Fibroblast of lung (primary cell): ENCODE data around the gene ZBTB17. TPM values are rescaled to one million over a fixed set of nuclear protein-coding genes. Genes with fewer than 3 reads are reported as not detected.

Source experiments
- DNase-seq, 2 donors: peaks; one replicate each; pipeline versions ENCODE4 v3.0.0 to v3.0.0-alpha.2; 2010; ENCODE audit warnings: low read depth in 2 of 2
- H2AFZ ChIP-seq: 2 replicates; pipeline ENCODE4 v1.5.1; 2012; ENCODE audit warnings: low read length, control low read depth, inconsistent platforms
- H3K27ac ChIP-seq: 2 replicates; pipeline ENCODE4 v1.5.1; 2011; ENCODE audit warnings: low read length, control low read depth; ENCODE audit not compliant: insufficient read depth
- H3K27me3 ChIP-seq: 2 replicates; pipeline ENCODE4 v1.5.1; 2011; ENCODE audit warnings: mild to moderate bottlenecking, low read length; ENCODE audit not compliant: control insufficient read depth, insufficient read depth
- H3K36me3 ChIP-seq: 2 replicates; pipeline ENCODE4 v1.5.1; 2011; ENCODE audit warnings: low read length; ENCODE audit not compliant: control insufficient read depth, insufficient read depth
- H3K4me1 ChIP-seq: 2 replicates; pipeline ENCODE4 v1.5.1; 2011; ENCODE audit warnings: low read length; ENCODE audit not compliant: control insufficient read depth, insufficient read depth; ENCODE audit errors: extremely low read depth
- H3K4me2 ChIP-seq: 2 replicates; pipeline ENCODE4 v1.5.1; 2011; ENCODE audit warnings: low read length, control low read depth; ENCODE audit not compliant: insufficient read depth; ENCODE audit errors: extremely low read depth
- H3K4me3 ChIP-seq, 4 experiments: fragments of 200-600 bp in 1 of 4; sonication (generic) in 1 of 4; replicated peaks in 1 of 4; 2 replicates each; pipeline ENCODE4 v1.5.1; 2011 to 2016; ENCODE audit warnings: low read length in 4 of 4, low read depth in 3 of 4, mild to moderate bottlenecking in 3 of 4, control low read depth in 2 of 4, inconsistent platforms in 1 of 4, mixed read lengths in 1 of 4; ENCODE audit not compliant: insufficient read depth in 1 of 4; ENCODE audit errors: control extremely low read depth in 1 of 4
- H3K79me2 ChIP-seq: 2 replicates; pipeline ENCODE4 v1.5.1; 2012; ENCODE audit warnings: mild to moderate bottlenecking, low read length, inconsistent platforms; ENCODE audit not compliant: control insufficient read depth, insufficient read depth
- H3K9ac ChIP-seq: 2 replicates; pipeline ENCODE4 v1.5.1; 2011; ENCODE audit warnings: mild to moderate bottlenecking, low read length, control low read depth; ENCODE audit not compliant: insufficient read depth
- H3K9me3 ChIP-seq: 2 replicates; pipeline ENCODE4 v1.5.1; 2012; ENCODE audit warnings: low read depth, low read length; ENCODE audit not compliant: control insufficient read depth, insufficient read depth
- H4K20me1 ChIP-seq: 2 replicates; pipeline ENCODE4 v1.5.1; 2011; ENCODE audit warnings: low read length; ENCODE audit not compliant: control insufficient read depth, insufficient read depth; ENCODE audit errors: extremely low read depth
- EZH2 ChIP-seq: IDR thresholded peaks from 2 replicates; pipeline ENCODE4 v1.5.1; 2012; ENCODE audit warnings: low read length, control low read depth, mild to moderate bottlenecking; ENCODE audit errors: missing control alignments
- polyA plus RNA-seq, 2 donors: library from polyadenylated mRNA; depleted of rRNA in 1 of 2; stranded (reverse) in 1 of 2; unstranded in 1 of 2; fragments of >200 nt; gene quantifications; 2 replicates each; pipeline ENCODE4 v1.2.1, GENCODE V29; 2011 to 2012; ENCODE audit warnings: missing spikeins in 1 of 2
- total RNA-seq: library from RNA; depleted of rRNA; stranded (reverse); fragments of >200 nt; gene quantifications from 2 replicates; pipeline ENCODE4 v1.2.1, GENCODE V29; 2014
- TF ChIP-seq, protein P1 (sequence below), 2 donors: IDR thresholded peaks in 1 of 2; conservative IDR thresholded peaks in 1 of 2; 1 replicate in 1 of 2; 2 replicates in 1 of 2; pipeline ENCODE4 v1.5.1; 2011 to 2012; ENCODE audit warnings: low read length in 2 of 2, control low read depth in 1 of 2, inconsistent platforms in 1 of 2, low read depth in 1 of 2, mild to moderate bottlenecking in 1 of 2

ZBTB17 gene
- total and polyA plus RNA-seq, 2 donors (not counting 1 experiment from before 2014, with no cell fraction given): 12.6 to 54.3 TPM

GRCh38 chr1:16010837-16011236 lies 34.9 kb upstream of the ZBTB17 start:
- H3K36me3 ChIP-seq: no peaks in the 10 kb centered on the region
- no peak overlapping the region for H2AFZ ChIP-seq
- H3K4me1 ChIP-seq: peaks cover 3% of the 10 kb centered on the region
- H3K27me3 ChIP-seq: no peaks in the 10 kb centered on the region
- no peaks in the 10 kb centered on the region for H3K9me3 ChIP-seq
- H3K79me2 ChIP-seq: no peaks in the 10 kb centered on the region
- no peak overlapping the region for H3K4me3 ChIP-seq
- H3K9ac ChIP-seq: no peak overlapping the region
- no peak overlapping the region for H3K27ac ChIP-seq
- H3K4me2 ChIP-seq: no peak overlapping the region
- TF ChIP-seq, protein P1, sequence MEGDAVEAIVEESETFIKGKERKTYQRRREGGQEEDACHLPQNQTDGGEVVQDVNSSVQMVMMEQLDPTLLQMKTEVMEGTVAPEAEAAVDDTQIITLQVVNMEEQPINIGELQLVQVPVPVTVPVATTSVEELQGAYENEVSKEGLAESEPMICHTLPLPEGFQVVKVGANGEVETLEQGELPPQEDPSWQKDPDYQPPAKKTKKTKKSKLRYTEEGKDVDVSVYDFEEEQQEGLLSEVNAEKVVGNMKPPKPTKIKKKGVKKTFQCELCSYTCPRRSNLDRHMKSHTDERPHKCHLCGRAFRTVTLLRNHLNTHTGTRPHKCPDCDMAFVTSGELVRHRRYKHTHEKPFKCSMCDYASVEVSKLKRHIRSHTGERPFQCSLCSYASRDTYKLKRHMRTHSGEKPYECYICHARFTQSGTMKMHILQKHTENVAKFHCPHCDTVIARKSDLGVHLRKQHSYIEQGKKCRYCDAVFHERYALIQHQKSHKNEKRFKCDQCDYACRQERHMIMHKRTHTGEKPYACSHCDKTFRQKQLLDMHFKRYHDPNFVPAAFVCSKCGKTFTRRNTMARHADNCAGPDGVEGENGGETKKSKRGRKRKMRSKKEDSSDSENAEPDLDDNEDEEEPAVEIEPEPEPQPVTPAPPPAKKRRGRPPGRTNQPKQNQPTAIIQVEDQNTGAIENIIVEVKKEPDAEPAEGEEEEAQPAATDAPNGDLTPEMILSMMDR (conservative IDR thresholded peaks at IDR 0.05 in 1 of 2, IDR thresholded peaks at IDR 0.05 in 1 of 2; ENCODE audit: low read depth in 1 of 2, low read length in 2 of 2): no peak
- TF ChIP-seq EZH2: no peak
- no peak for DNase-seq
- no peaks in the 10 kb centered on the region for H4K20me1 ChIP-seq

DNA sequence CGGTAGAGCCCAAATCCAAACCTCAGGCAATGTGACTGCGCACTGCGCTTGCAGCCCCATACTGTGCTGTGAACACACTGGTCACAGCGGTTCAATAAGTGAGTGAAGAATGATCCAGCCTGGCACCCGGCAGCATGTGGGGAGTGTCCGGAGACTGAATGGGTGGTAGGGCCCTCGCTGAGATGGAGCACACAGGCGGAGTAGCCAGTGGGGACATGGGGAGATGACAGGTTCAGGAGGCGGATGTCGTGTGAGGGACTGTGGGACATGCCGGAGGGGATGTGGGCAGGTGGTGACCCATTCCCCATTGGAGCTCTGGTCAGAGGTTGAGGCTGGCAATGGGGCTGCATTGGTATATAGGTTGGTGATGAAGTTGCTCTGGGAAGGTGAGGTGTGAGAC lies 33.8 kb upstream of the ZBTB17 start:
- no peaks in the 10 kb centered on the region for H3K27me3 ChIP-seq
- H3K9ac ChIP-seq: no peak overlapping the region
- H3K36me3 ChIP-seq: no peaks in the 10 kb centered on the region
- no peak overlapping the region for H2AFZ ChIP-seq
- peaks cover 3% of the 10 kb centered on the region for H3K4me1 ChIP-seq
- no peaks in the 10 kb centered on the region for H4K20me1 ChIP-seq
- H3K4me3 ChIP-seq: no peak overlapping the region
- H3K27ac ChIP-seq: no peak overlapping the region
- H3K79me2 ChIP-seq: no peaks in the 10 kb centered on the region
- TF ChIP-seq, protein P1 (conservative IDR thresholded peaks at IDR 0.05 in 1 of 2, IDR thresholded peaks at IDR 0.05 in 1 of 2; ENCODE audit: low read depth in 1 of 2, low read length in 2 of 2): no peak
- TF ChIP-seq EZH2: no peak
- no peak for DNase-seq
- no peaks in the 10 kb centered on the region for H3K9me3 ChIP-seq
- H3K4me2 ChIP-seq: no peak overlapping the region

DNA sequence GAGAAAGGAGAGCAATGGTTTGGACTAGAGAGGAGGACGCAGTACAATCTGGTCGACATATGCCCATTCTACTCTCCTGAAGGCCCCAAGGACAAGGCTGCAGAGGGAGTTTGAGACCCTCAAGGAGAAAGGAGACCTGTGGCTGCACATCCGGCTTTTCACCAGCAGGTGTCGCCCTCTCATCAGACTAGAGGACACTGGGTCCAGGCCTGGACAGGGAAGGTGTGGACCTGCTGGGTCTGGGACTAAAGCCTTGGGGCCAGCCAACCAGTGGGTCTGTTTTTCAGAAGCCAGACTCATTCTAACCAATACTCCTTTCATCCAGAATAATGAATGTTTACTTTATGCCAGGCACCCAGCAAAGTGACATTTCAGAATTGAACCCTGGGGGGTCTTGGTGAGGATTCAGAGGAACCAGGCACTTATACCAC lies 33.1 kb upstream of the ZBTB17 start:
- Histone ChIP-seq H3K9me3 (no peaks in the 10 kb centered on the region), H3K79me2 (no peaks in the 10 kb centered on the region), H3K27ac (no peak overlapping the region), H3K36me3 (no peaks in the 10 kb centered on the region), H4K20me1 (no peaks in the 10 kb centered on the region), H2AFZ (no peak overlapping the region), H3K4me2 (no peak overlapping the region), H3K27me3 (no peaks in the 10 kb centered on the region), H3K4me3 (no peak overlapping the region), H3K9ac (no peak overlapping the region), H3K4me1 (peaks cover 3% of the 10 kb centered on the region)
- DNase-seq: peak; percentile 53 to 70
- no peak for TF ChIP-seq EZH2
- TF ChIP-seq, protein P1 (conservative IDR thresholded peaks at IDR 0.05 in 1 of 2, IDR thresholded peaks at IDR 0.05 in 1 of 2; ENCODE audit: low read depth in 1 of 2, low read length in 2 of 2): peak; percentile 94 to 95
